Naive thymus-derived CD8-positive, alpha-beta T cell (primary cell): ENCODE measurements around the gene DROSHA. TPM values are rescaled to one million over a fixed set of nuclear protein-coding genes. Genes with fewer than 3 reads are reported as not detected.

Experiments used
- ATAC-seq, 2 donors: fragments of 150-1000 bp; cut with Tn5 transposase in 1 of 2; sonication (Bioruptor Pico), chemical (Tn5 transposase) in 1 of 2; 1 replicate in 1 of 2; 2 replicates in 1 of 2; pipeline ENCODE4 v1.10.0; 2021; ENCODE audit warnings: mild to moderate bottlenecking in 2 of 2, moderate library complexity in 2 of 2
- POLR2A ChIA-PET: fragments of 350-600 bp; sonication (Branson Sonifier 250); formaldehyde crosslinking; loops from one replicate; lab custom pipeline; 2021; ENCODE audit warnings: antibody characterized with exemption; lab: Charles Lee
- DNase-seq, 10 donors: peaks; one replicate each; pipeline versions ENCODE4 v3.0.0 to v3.0.0-alpha.2; 2020 to 2022
- H3K27ac Mint-ChIP-seq, 10 donors: one replicate each; pipeline ENCODE4 v1.8.0; 2020 to 2022; ENCODE audit warnings: mild to moderate bottlenecking in 10 of 10, mixed read lengths in 10 of 10, moderate library complexity in 4 of 10, inconsistent platforms in 1 of 10
- H3K27me3 Mint-ChIP-seq, 5 donors: one replicate each; pipeline ENCODE4 v1.8.0; 2021 to 2022; ENCODE audit warnings: mixed read lengths in 5 of 5
- H3K36me3 Mint-ChIP-seq, 3 donors: one replicate each; pipeline ENCODE4 v1.8.0; 2020 to 2022; ENCODE audit warnings: mixed read lengths in 3 of 3, mild to moderate bottlenecking in 2 of 3, inconsistent platforms in 1 of 3
- H3K4me1 Mint-ChIP-seq, 4 donors: one replicate each; pipeline ENCODE4 v1.8.0; 2021 to 2022; ENCODE audit warnings: mixed read lengths in 4 of 4
- H3K4me3 Mint-ChIP-seq, 10 donors: one replicate each; pipeline ENCODE4 v1.8.0; 2020 to 2022; ENCODE audit warnings: mild to moderate bottlenecking in 10 of 10, mixed read lengths in 10 of 10, moderate library complexity in 6 of 10, inconsistent platforms in 1 of 10
- H3K9me3 Mint-ChIP-seq, 9 donors: one replicate each; pipeline ENCODE4 v1.8.0; 2020 to 2022; ENCODE audit warnings: mixed read lengths in 9 of 9, mild to moderate bottlenecking in 3 of 9, inconsistent platforms in 1 of 9, moderate library complexity in 1 of 9
- polyA plus RNA-seq, 3 donors: library from polyadenylated mRNA; unstranded; fragments of 300-500 nt; fragmentation: Illumina TruSeq; gene quantifications; one replicate each; pipeline ENCODE4 v1.2.3, GENCODE V29; 2021
- total RNA-seq, 8 experiments: library from RNA in 2 of 8; stranded (reverse) in 2 of 8; gene quantifications; one replicate each; pipeline ENCODE4 v1.2.3 and lab custom pipeline; 2021 to 2026

DROSHA gene
- total and polyA plus RNA-seq, 5 experiments from 2014 or later, result 13.5 to 72.7 (median 25.0) TPM

DNA sequence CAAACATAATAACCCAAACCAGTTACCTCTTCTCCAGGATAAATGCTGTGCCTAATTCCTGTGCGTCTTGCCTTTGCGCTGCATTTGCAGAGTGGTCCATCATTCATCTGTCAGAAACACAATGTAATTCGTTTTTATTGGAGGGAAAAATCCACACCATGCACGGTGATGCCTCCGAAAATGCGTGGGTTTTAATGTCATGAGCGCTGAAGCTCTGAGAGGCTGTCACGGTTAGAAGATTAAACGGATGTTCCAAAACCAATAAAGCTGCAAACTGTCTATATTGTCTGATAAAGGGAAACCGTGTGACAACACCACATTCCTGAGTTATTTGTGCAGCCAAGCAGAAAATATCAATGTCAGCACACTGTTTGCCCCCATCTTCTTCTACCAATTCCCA, 27.4 kb downstream of the DROSHA start:
- H3K36me3 Mint-ChIP-seq, result peaks cover 20 to 95% (median 59%) of the 10 kb centered on the region in 3 donors
- no peaks in the 10 kb centered on the region for H3K27me3 Mint-ChIP-seq
- H3K27ac Mint-ChIP-seq, result no peak overlapping the region
- H3K4me3 Mint-ChIP-seq, result no peak overlapping the region
- H3K9me3 Mint-ChIP-seq, result no peaks in the 10 kb centered on the region
- H3K4me1 Mint-ChIP-seq, result peaks cover 0 to 4% (median under 1%) of the 10 kb centered on the region in 4 donors
- DNase-seq (no peak), ATAC-seq (no peak)
- POLR2A ChIA-PET, result no interaction called here

DNA sequence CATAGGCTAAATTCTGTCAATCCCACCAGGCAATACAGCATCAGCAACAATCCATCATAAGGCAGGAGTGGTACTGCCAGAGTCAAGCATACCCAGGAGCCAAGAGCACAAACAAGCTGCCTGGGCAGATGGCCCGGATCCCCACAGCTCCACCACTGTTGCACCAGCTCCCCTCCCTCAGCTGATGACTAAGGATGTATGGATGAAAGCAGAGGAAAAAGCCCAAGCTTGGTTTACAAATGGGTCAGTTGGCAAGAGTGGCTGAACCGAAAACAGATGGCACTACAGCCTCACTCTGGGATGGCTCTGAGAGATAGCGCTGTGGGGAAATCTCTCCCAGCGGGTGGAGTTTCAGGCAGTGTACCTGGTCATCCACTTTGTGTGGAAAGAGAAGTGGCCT, 29.4 kb downstream of the DROSHA start:
- POLR2A ChIA-PET, result no interaction called here
- DNase-seq (no peak), ATAC-seq (no peak)
- Mint-ChIP-seq H3K27ac (no peak overlapping the region), H3K36me3 (peaks cover 20 to 95% (median 62%) of the 10 kb centered on the region in 3 donors), H3K4me1 (peaks cover 0 to 4% (median 1%) of the 10 kb centered on the region in 4 donors), H3K27me3 (no peaks in the 10 kb centered on the region), H3K9me3 (no peaks in the 10 kb centered on the region), H3K4me3 (no peak overlapping the region)

GRCh38 chr5:31500256-31500655, 31.6 kb downstream of the DROSHA start:
- POLR2A ChIA-PET, result no interaction called here
- no peaks in the 10 kb centered on the region for H3K9me3 Mint-ChIP-seq

GRCh38 chr5:31496891-31497290, 35.0 kb downstream of the DROSHA start:
- H3K36me3 Mint-ChIP-seq, result peaks cover 28 to 96% (median 63%) of the 10 kb centered on the region in 3 donors
- no peak overlapping the region for H3K27ac Mint-ChIP-seq
- POLR2A ChIA-PET, result no interaction called here
- peak overlapping the region in 1 of 10 donors; percentile 29 for H3K4me3 Mint-ChIP-seq
- no peaks in the 10 kb centered on the region for H3K27me3 Mint-ChIP-seq
- no peaks in the 10 kb centered on the region for H3K9me3 Mint-ChIP-seq
- H3K4me1 Mint-ChIP-seq, result peaks cover 0 to 3% (median 0%) of the 10 kb centered on the region in 4 donors
- DNase-seq (no peak), ATAC-seq (no peak)

More at GRCh38 chr5:31500256-31500655, 31.6 kb downstream of the DROSHA start:
- Mint-ChIP-seq H3K4me1 (peaks cover 0 to 4% (median 1%) of the 10 kb centered on the region in 4 donors), H3K27ac (no peak overlapping the region), H3K27me3 (no peaks in the 10 kb centered on the region), H3K36me3 (peaks cover 23 to 96% (median 65%) of the 10 kb centered on the region in 3 donors), H3K4me3 (no peak overlapping the region)
- ATAC-seq (no peak), DNase-seq (no peak)

DNA sequence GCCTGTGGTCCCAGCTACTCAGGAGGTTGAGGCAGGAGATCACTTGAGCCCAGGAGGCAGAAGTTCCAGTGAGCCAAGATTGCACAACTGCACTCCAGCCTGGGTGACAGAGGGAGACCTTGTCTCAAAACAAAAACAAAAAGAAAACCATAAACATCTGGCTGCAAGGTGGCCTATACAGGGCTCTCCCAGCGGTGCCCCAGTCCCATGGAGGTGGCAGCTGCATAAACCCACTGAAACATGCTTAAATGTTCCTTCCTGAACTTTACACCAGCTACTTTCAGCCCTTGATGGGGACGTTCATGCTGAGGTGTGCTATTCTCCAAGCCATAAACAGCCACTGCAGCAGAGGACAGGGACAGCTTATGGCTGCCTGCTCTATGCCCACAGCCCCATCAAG, 35.6 kb downstream of the DROSHA start:
- no peak overlapping the region for H3K27ac Mint-ChIP-seq
- no peaks in the 10 kb centered on the region for H3K9me3 Mint-ChIP-seq

DNA sequence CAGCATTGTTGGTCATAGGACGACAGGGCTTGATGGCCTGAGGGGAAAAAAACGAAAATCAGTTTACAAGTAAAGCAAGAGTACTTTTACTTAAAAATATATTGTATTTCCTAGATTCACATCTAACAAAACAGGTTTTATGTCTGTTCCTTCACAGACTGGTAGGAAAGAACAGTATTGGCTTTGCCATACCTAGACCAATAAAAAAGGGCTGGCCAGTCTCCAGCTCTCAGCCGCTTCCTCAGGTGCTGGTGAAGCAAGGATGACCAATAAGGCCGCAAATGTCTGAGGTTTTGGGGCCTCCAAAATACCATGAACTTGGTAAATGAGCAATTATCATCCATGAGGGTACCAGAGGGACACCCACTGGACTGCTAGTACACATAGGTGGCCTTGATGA, 36.6 kb downstream of the DROSHA start:
- Mint-ChIP-seq H3K4me1 (peaks cover 0 to 3% (median 0%) of the 10 kb centered on the region in 4 donors), H3K27ac (no peak overlapping the region), H3K36me3 (peaks cover 27 to 96% (median 57%) of the 10 kb centered on the region in 3 donors), H3K4me3 (no peak overlapping the region), H3K9me3 (no peaks in the 10 kb centered on the region), H3K27me3 (no peaks in the 10 kb centered on the region)
- ATAC-seq (no peak), DNase-seq (no peak)
- POLR2A ChIA-PET, result no interaction called here

More for the DNA sequence above, 35.6 kb downstream of the DROSHA start:
- DNase-seq, result no peak
- no peak for ATAC-seq
- no peaks in the 10 kb centered on the region for H3K27me3 Mint-ChIP-seq
- peaks cover 28 to 96% (median 57%) of the 10 kb centered on the region in 3 donors for H3K36me3 Mint-ChIP-seq
- no peak overlapping the region for H3K4me3 Mint-ChIP-seq
- peaks cover 0 to 3% (median 0%) of the 10 kb centered on the region in 4 donors for H3K4me1 Mint-ChIP-seq
- POLR2A ChIA-PET, result no interaction called here

GRCh38 chr5:31492869-31493268, 39.0 kb downstream of the DROSHA start:
- no peak overlapping the region for H3K27ac Mint-ChIP-seq
- ATAC-seq (no peak), DNase-seq (no peak)
- no peak overlapping the region for H3K4me3 Mint-ChIP-seq
- peaks cover 13 to 100% (median 62%) of the 10 kb centered on the region in 3 donors for H3K36me3 Mint-ChIP-seq
- H3K9me3 Mint-ChIP-seq, result no peaks in the 10 kb centered on the region
- no peaks in the 10 kb centered on the region for H3K27me3 Mint-ChIP-seq
- POLR2A ChIA-PET, result no interaction called here
- H3K4me1 Mint-ChIP-seq, result peaks cover 0 to 5% (median under 1%) of the 10 kb centered on the region in 4 donors

DNA sequence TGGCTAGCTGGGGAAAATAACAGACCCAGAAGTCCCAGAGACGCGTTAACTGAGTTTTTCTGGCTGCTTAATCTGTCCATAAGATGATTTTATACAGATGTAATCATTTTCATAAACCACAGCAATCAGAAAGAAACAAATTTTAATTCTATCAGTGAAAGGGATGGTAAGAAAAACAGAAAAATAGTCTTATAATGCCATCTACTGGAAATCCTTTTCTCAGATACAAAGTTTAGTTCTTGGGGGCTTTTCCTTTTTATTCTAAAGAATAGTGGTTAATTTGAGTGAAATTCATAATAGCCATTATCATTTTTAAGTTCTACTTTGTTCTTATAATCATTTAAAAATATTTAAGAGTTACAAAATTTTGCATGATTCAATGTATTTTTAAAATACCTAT, 44.4 kb downstream of the DROSHA start:
- Mint-ChIP-seq H3K9me3 (no peaks in the 10 kb centered on the region), H3K4me3 (no peak overlapping the region), H3K36me3 (peaks cover 7 to 94% (median 49%) of the 10 kb centered on the region in 3 donors), H3K27me3 (no peaks in the 10 kb centered on the region), H3K4me1 (peaks cover 0 to 5% (median under 1%) of the 10 kb centered on the region in 4 donors), H3K27ac (no peak overlapping the region)
- ATAC-seq, result no peak
- POLR2A ChIA-PET, result no interaction called here
- DNase-seq, result no peak

DNA sequence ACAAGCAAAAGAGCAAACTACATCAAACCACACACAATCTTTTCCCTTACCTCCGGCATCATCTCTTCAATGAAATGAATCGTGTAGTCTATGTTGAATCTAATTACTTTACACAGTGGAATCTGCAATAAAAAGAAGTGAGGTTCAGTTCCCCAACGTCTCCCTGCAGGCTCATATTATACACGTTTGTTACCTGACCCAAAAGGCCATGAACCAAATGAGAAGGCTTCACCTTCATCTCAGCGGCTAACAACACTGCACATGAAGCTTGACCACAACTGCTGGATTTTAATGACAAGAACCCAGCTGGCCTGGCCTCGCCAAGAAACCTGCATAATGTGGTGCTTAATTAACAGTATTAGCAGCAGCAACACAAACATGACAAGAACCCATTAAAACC, 45.5 kb downstream of the DROSHA start:
- Mint-ChIP-seq H3K4me3 (no peak overlapping the region), H3K36me3 (peaks cover 15 to 94% (median 55%) of the 10 kb centered on the region in 3 donors), H3K27me3 (no peaks in the 10 kb centered on the region), H3K4me1 (peaks cover 0 to 5% (median 2%) of the 10 kb centered on the region in 4 donors), H3K9me3 (no peaks in the 10 kb centered on the region), H3K27ac (peak overlapping the region in 1 of 10 donors; percentile 48)
- DNase-seq, result no peak
- POLR2A ChIA-PET, result no interaction called here
- no peak for ATAC-seq

- H3K36me3 Mint-ChIP-seq, result peaks cover 19 to 94% (median 58%) of the 10 kb centered on the region in 3 donors
- POLR2A ChIA-PET, result no interaction called here
- peaks cover 0 to 5% (median 2%) of the 10 kb centered on the region in 4 donors for H3K4me1 Mint-ChIP-seq
- peak overlapping the region in 1 of 10 donors; percentile 8 for H3K27ac Mint-ChIP-seq
- no peaks in the 10 kb centered on the region for H3K27me3 Mint-ChIP-seq
- no peak for ATAC-seq
- H3K9me3 Mint-ChIP-seq, result no peaks in the 10 kb centered on the region
- DNase-seq, result no peak
- H3K4me3 Mint-ChIP-seq, result no peak overlapping the region
These were observed 46.3 kb downstream of the DROSHA start for GRCh38 chr5:31485376-31486207.

DNA sequence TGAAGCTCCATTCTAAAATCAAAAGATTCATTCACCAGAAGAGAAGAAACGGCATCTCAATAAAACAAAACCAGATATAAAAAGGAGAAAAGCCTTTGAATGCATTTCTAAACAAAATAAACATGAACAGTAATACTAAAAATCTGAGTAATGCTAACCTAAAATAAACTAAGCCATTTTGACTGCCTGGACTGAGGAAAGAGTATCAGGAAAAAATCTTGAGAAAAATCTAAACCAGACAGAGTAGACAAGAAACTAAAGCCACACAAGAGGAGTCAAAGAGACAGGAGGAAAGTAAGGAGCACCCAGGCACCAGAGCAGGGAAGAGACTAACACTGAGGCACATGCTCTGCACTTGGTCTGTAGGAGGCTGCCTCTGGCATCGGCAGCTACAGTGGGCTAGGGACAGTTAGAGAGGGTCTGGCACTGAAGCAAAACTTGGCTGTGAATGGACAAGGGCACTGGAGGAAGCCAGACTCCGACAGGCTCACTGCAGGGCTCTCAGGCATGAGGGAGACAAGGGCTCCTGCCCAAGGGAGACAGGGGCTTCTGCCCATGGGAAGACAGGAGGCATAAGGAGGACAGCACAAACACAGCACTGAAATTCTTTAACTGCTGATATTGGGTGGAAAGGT, 50.2 kb downstream of the DROSHA start:
- Mint-ChIP-seq H3K27me3 (no peaks in the 10 kb centered on the region), H3K9me3 (no peaks in the 10 kb centered on the region), H3K36me3 (peaks cover 19 to 79% (median 61%) of the 10 kb centered on the region in 3 donors), H3K4me1 (peaks cover 0 to 4% (median 0%) of the 10 kb centered on the region in 4 donors), H3K27ac (no peak overlapping the region), H3K4me3 (no peak overlapping the region)
- DNase-seq, result no peak
- no peak for ATAC-seq
- POLR2A ChIA-PET, result no interaction called here

- Mint-ChIP-seq H3K27ac (no peak overlapping the region), H3K4me1 (peaks cover 0 to 5% (median 2%) of the 10 kb centered on the region in 4 donors), H3K36me3 (peaks cover 26 to 66% (median 62%) of the 10 kb centered on the region in 3 donors), H3K9me3 (no peaks in the 10 kb centered on the region), H3K4me3 (no peak overlapping the region), H3K27me3 (no peaks in the 10 kb centered on the region)
- POLR2A ChIA-PET, result no interaction called here
- DNase-seq, result no peak
- ATAC-seq, result no peak
These were observed 52.2 kb downstream of the DROSHA start for GRCh38 chr5:31479706-31480105.

DNA sequence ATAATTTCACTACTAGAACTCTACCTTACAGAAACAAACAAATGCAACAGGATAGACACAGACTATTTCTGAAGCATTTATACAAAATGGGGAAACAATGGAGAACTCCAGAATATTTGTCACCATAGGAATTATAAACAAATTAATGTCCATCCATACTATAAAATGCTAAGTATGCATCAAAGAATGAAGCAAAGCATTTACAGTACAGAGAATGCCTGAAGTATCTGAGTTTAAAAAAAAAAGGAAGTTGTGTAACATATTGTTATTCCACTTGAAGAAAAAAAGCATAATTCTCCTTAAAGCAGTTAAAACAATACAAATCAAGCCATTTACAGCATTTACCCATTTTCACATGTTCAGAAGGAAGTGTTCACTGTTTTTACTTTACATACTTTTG, 53.0 kb downstream of the DROSHA start:
- no peaks in the 10 kb centered on the region for H3K27me3 Mint-ChIP-seq
- DNase-seq (no peak), ATAC-seq (no peak)
- H3K4me3 Mint-ChIP-seq, result no peak overlapping the region
- H3K4me1 Mint-ChIP-seq, result peaks cover 0 to 5% (median 2%) of the 10 kb centered on the region in 4 donors
- POLR2A ChIA-PET, result no interaction called here
- H3K9me3 Mint-ChIP-seq, result no peaks in the 10 kb centered on the region
- no peak overlapping the region for H3K27ac Mint-ChIP-seq
- peaks cover 26 to 68% (median 58%) of the 10 kb centered on the region in 3 donors for H3K36me3 Mint-ChIP-seq
